GM19397 (cell line): ENCODE measurements around the gene TNPO2.
A peak's percentile ranks its signal among the peaks of the same experiment; 100 is the strongest.
"Not testable (repeated sequence)": the region's sequence is repeated elsewhere in the genome, so short reads cannot be mapped to it uniquely, and the experiment has no call there.

Experiments
- ATAC-seq: cut with Tn5 transposase; IDR thresholded peaks from one replicate; pipeline ENCODE4 v1.9.1; 2021; ENCODE audit warnings: mild to moderate bottlenecking, moderate library complexity; ENCODE audit not compliant: unreplicated experiment

Gene TNPO2

GRCh38 chr19:12737835-12738351 lies 14.2 kb upstream of the TNPO2 start:
- no peak for ATAC-seq

GRCh38 chr19:12736995-12737834 lies 13.5 kb upstream of the TNPO2 start, which contains the start of gene GET3:
Gene GET3, plus strand, starts transcription at chr19:12737497. Its CDS starts 9 bp downstream, at chr19:12737506.
- ATAC-seq: peak; percentile 70

- ATAC-seq: no peak
Observed at GRCh38 chr19:12733369-12734214, 9.9 kb upstream of the TNPO2 start.

- ATAC-seq: no peak
Observed at GRCh38 chr19:12731337-12731736, 7.6 kb upstream of the TNPO2 start.

GRCh38 chr19:12730064-12730463 lies 6.3 kb upstream of the TNPO2 start:
- no peak for ATAC-seq

GRCh38 chr19:12727745-12728433 lies 4.2 kb upstream of the TNPO2 start:
- ATAC-seq: no peak

- no peak for ATAC-seq
Observed at GRCh38 chr19:12726988-12727316, 3.2 kb upstream of the TNPO2 start.

GRCh38 chr19:12725612-12726011 lies 1.9 kb upstream of the TNPO2 start:
- ATAC-seq: not testable (repeated sequence)

- no peak for ATAC-seq
Observed at GRCh38 chr19:12723381-12723640, 421 bp downstream of the TNPO2 start.

GRCh38 chr19:12722566-12723380 lies 959 bp downstream of the TNPO2 start:
- ATAC-seq: peak; percentile 76

GRCh38 chr19:12721656-12722565 lies 1.8 kb downstream of the TNPO2 start:
- no peak for ATAC-seq

GRCh38 chr19:12720851-12721655 lies 2.7 kb downstream of the TNPO2 start:
- no peak for ATAC-seq

GRCh38 chr19:12720296-12720695 lies 3.4 kb downstream of the TNPO2 start:
- ATAC-seq: no peak

GRCh38 chr19:12715929-12716328 lies 7.8 kb downstream of the TNPO2 start:
- no peak for ATAC-seq

- ATAC-seq: no peak
Observed at GRCh38 chr19:12715102-12715501, 8.6 kb downstream of the TNPO2 start.

GRCh38 chr19:12713304-12713703 lies 10.4 kb downstream of the TNPO2 start:
- ATAC-seq: not testable (repeated sequence)

GRCh38 chr19:12712077-12712476 lies 11.7 kb downstream of the TNPO2 start:
- not testable (repeated sequence) for ATAC-seq

- no peak for ATAC-seq
Observed at GRCh38 chr19:12711187-12711586, 12.5 kb downstream of the TNPO2 start.

- ATAC-seq: no peak
Observed at GRCh38 chr19:12708641-12709040, 15.1 kb downstream of the TNPO2 start.
